SK-N-SH (cell line): Measurements from ENCODE around the gene SYAP1.

Experiments
- CTCF ChIP-seq: fragments of 200-600 bp; sonication (generic); IDR thresholded peaks from 2 replicates; pipeline ENCODE4 v1.6.1; 2017; ENCODE audit warnings: antibody characterized with exemption, mild to moderate bottlenecking, moderate library complexity
- MAX ChIP-seq: IDR thresholded peaks from 2 replicates; pipeline ENCODE4 v1.4.0; 2012; ENCODE audit warnings: low read depth
- MXI1 ChIP-seq: IDR thresholded peaks from 2 replicates; pipeline ENCODE4 v1.6.1; 2012; ENCODE audit warnings: mild to moderate bottlenecking, low read depth, low read length, improper control_type of control experiment
- POLR2AphosphoS5 ChIP-seq: IDR thresholded peaks from 2 replicates; pipeline ENCODE4 v1.6.1; 2012; ENCODE audit warnings: low read depth, low read length
- TCF12 ChIP-seq: IDR thresholded peaks from 2 replicates; pipeline ENCODE4 v1.4.0; 2012
- YY1 ChIP-seq: IDR thresholded peaks from 2 replicates; pipeline ENCODE4 v1.4.0; 2012; ENCODE audit warnings: low read depth, mild to moderate bottlenecking

GRCh38 chrX:16778993-16779392 is 59.6 kb downstream of the SYAP1 start:
- TF ChIP-seq YY1 (no peak), POLR2AphosphoS5 (no peak), TCF12 (no peak), MXI1 (no peak), MAX (no peak), CTCF (no peak)
